ENCODE results near the gene VSNL1. TPM values are rescaled to one million over a fixed set of nuclear protein-coding genes. Genes with fewer than 3 reads are reported as not detected.

VSNL1 gene
- total and polyA plus RNA-seq, 2 donors (not counting 1 experiment from before 2014, with no cell fraction given), result not detected

DNA sequence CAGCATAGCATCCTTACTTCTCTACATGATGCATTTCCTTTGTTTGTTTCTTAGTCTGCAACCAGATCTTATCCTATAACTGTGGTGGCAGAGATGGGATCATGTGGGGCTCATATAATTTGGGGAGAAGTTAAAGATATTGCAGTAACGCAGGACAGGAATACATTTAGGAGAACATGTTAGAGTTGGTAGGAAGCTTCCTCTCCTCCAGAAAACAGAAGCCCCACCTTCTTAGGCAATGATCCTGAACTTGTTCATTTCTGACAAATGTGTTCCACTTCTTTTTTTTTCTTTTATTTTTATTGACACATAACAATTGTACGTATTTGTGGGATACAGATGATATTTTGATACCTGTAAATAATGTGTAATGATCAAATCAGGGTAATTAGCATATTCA is 99.9 kb downstream of the VSNL1 start:
- ChIA-PET POLR2A (no interaction called here), CTCF (no interaction called here)
- Histone ChIP-seq H3K4me2 (replicated peaks; ENCODE audit: low read depth, low read length, poor library complexity, severe bottlenecking) (no peak overlapping the region), H3K4me1 (ENCODE audit: control insufficient read depth in 2 of 2, insufficient read depth in 2 of 2, low read length in 2 of 2) (no peaks in the 10 kb centered on the region), H3K27me3 (replicated peaks in 1 of 4; ENCODE audit: control extremely low read depth in 1 of 4, control insufficient read depth in 3 of 4, insufficient read depth in 4 of 4, low read length in 3 of 4) (no peaks in the 10 kb centered on the region), H4K20me1 (ENCODE audit: control insufficient read depth, insufficient read depth, low read length, poor library complexity, severe bottlenecking) (no peaks in the 10 kb centered on the region), H3K4me3 (ENCODE audit: control extremely low read depth in 1 of 5, extremely low read depth in 1 of 5, insufficient read depth in 1 of 5, low read depth in 2 of 5, low read length in 4 of 5) (no peak overlapping the region), H2AFZ (ENCODE audit: insufficient read depth, low read depth, low read length, poor library complexity, severe bottlenecking) (no peak overlapping the region), H3K27ac (ENCODE audit: low read length in 2 of 2) (no peak overlapping the region), H3K9ac (ENCODE audit: low read length) (no peak overlapping the region), H3K79me2 (ENCODE audit: control insufficient read depth, insufficient read depth, low read length) (no peaks in the 10 kb centered on the region), H3K9me3 (ENCODE audit: control extremely low read depth in 1 of 3, control insufficient read depth in 2 of 3, insufficient read depth in 1 of 3, low read length in 2 of 3) (no peaks in the 10 kb centered on the region), H3K36me3 (replicated peaks in 1 of 2; ENCODE audit: control extremely low read depth in 1 of 2, control insufficient read depth in 1 of 2, extremely low read depth in 1 of 2, insufficient read depth in 2 of 2, low read length in 1 of 2) (no peaks in the 10 kb centered on the region)
- DNase-seq (no peak), ATAC-seq (ENCODE audit: low read depth) (no peak)
- Mint-ChIP-seq H3K27me3 (no peaks in the 10 kb centered on the region), H3K9me3 (ENCODE audit: insufficient read depth) (no peaks in the 10 kb centered on the region), H3K27ac (no peak overlapping the region), H3K4me1 (no peaks in the 10 kb centered on the region), H3K4me3 (no peak overlapping the region)
- intact Hi-C loops (cut with micrococcal nuclease), result no loop called here
- no CpG with 5 or more reads among the region's 2 CpGs for WGBS (ENCODE audit: insufficient coverage)
- TF ChIP-seq, protein P1, sequence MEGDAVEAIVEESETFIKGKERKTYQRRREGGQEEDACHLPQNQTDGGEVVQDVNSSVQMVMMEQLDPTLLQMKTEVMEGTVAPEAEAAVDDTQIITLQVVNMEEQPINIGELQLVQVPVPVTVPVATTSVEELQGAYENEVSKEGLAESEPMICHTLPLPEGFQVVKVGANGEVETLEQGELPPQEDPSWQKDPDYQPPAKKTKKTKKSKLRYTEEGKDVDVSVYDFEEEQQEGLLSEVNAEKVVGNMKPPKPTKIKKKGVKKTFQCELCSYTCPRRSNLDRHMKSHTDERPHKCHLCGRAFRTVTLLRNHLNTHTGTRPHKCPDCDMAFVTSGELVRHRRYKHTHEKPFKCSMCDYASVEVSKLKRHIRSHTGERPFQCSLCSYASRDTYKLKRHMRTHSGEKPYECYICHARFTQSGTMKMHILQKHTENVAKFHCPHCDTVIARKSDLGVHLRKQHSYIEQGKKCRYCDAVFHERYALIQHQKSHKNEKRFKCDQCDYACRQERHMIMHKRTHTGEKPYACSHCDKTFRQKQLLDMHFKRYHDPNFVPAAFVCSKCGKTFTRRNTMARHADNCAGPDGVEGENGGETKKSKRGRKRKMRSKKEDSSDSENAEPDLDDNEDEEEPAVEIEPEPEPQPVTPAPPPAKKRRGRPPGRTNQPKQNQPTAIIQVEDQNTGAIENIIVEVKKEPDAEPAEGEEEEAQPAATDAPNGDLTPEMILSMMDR (IDR thresholded peaks at IDR 0.05), result no peak
- TF ChIP-seq EZH2 (IDR thresholded peaks at IDR 0.05; ENCODE audit: borderline replicate concordance, insufficient read depth, low read depth, low read length, poor library complexity, severe bottlenecking), result no peak

DNA sequence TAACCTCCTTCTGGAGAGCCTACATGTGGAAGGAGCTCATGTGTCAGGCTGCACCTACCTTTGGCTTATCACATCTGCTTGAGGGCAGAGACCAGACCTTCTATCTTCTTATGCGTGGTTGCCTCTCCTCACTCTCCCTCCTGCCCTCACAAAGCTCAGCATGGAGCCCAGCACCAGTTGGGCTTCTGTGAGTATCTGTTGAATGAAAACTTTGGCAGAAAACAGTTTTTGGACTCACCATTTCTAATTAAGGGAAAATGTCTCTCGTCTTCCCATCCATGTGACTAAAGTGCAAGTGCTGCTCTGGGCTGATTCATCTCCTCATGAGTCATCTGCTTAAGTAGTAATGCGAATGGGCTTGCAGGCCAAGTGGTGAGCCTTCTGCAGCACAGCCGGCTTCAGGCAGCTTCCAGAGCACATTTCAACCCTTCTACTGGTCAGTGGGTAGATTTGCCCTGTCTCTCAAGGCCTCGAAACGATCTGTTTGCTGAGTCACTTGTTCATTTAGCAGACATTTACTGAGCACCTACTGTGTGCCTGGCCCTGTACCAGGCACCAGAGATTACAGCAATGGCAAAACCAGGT is 102.6 kb downstream of the VSNL1 start:
- Histone ChIP-seq H3K9ac (ENCODE audit: low read length) (no peak overlapping the region), H3K36me3 (replicated peaks in 1 of 2; ENCODE audit: control extremely low read depth in 1 of 2, control insufficient read depth in 1 of 2, extremely low read depth in 1 of 2, insufficient read depth in 2 of 2, low read length in 1 of 2) (no peaks in the 10 kb centered on the region), H3K9me3 (ENCODE audit: control extremely low read depth in 1 of 3, control insufficient read depth in 2 of 3, insufficient read depth in 1 of 3, low read length in 2 of 3) (no peaks in the 10 kb centered on the region), H3K79me2 (ENCODE audit: control insufficient read depth, insufficient read depth, low read length) (no peaks in the 10 kb centered on the region), H2AFZ (ENCODE audit: insufficient read depth, low read depth, low read length, poor library complexity, severe bottlenecking) (no peak overlapping the region), H3K27me3 (replicated peaks in 1 of 4; ENCODE audit: control extremely low read depth in 1 of 4, control insufficient read depth in 3 of 4, insufficient read depth in 4 of 4, low read length in 3 of 4) (no peaks in the 10 kb centered on the region), H3K4me1 (ENCODE audit: control insufficient read depth in 2 of 2, insufficient read depth in 2 of 2, low read length in 2 of 2) (peaks cover 0 to 3% of the 10 kb centered on the region in 2 donors), H4K20me1 (ENCODE audit: control insufficient read depth, insufficient read depth, low read length, poor library complexity, severe bottlenecking) (no peaks in the 10 kb centered on the region), H3K27ac (ENCODE audit: low read length in 2 of 2) (no peak overlapping the region), H3K4me3 (ENCODE audit: control extremely low read depth in 1 of 5, extremely low read depth in 1 of 5, insufficient read depth in 1 of 5, low read depth in 2 of 5, low read length in 4 of 5) (no peak overlapping the region), H3K4me2 (replicated peaks; ENCODE audit: low read depth, low read length, poor library complexity, severe bottlenecking) (no peak overlapping the region)
- Mint-ChIP-seq H3K27me3 (no peaks in the 10 kb centered on the region), H3K4me1 (peaks cover 9% of the 10 kb centered on the region), H3K9me3 (ENCODE audit: insufficient read depth) (no peaks in the 10 kb centered on the region), H3K27ac (no peak overlapping the region), H3K4me3 (no peak overlapping the region)
- TF ChIP-seq, protein P1 (IDR thresholded peaks at IDR 0.05), result no peak
- no peak for TF ChIP-seq EZH2 (IDR thresholded peaks at IDR 0.05; ENCODE audit: borderline replicate concordance, insufficient read depth, low read depth, low read length, poor library complexity, severe bottlenecking)
- 90% methylated on average over 3 of the region's 6 CpGs for WGBS (ENCODE audit: insufficient coverage)
- ATAC-seq (ENCODE audit: low read depth), result no peak
- POLR2A ChIA-PET, result no interaction called here
- CTCF ChIA-PET, result interaction anchor here (1.6 to 5.1 kb wide), 2 partner anchors 28 kb away, joined by 5 to 51 read pairs; no protein-coding TSS in a partner anchor
- intact Hi-C loops (cut with micrococcal nuclease), result no loop called here
- DNase-seq, result no peak

Measured in B cell (primary cell).